GM18499 (cell line): ENCODE data around the gene NDUFB10.
A peak's percentile ranks its signal among the peaks of the same experiment; 100 is the strongest.

Experiments used
- ATAC-seq: cut with Tn5 transposase; IDR thresholded peaks from one replicate; pipeline ENCODE4 v1.9.1; 2021; ENCODE audit warnings: moderate number of reproducible peaks; ENCODE audit not compliant: insufficient read depth, unreplicated experiment

The NDUFB10 gene

DNA sequence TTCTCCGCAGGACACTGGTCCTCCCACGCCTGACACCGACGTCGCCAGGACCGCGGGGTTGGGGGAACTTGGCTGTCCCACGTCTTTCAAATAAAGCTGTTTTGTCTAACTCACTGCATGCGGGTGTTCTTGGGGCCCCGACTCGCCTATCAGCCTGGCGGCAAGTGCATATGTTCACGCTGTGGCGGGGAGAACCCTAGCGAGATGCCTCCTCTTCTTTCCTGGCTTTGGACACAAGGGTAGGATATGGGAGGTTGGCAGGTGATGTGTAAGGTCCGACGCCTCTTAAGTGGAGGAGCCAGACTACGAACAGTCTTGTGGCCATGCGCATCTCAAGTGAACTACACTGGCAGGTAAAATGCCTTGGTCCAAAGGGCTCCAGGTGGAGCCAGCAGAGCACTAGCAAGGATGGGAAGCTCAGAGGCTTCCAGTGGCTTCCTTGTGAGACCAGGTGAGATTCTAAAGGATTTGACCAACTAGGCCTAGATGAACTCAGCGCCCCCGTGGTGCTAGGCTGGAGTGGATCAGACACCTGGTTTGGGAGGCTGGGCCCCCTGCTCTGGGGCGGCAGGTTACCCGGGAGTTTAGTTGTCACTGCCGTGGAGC is 6.2 kb downstream of the NDUFB10 start:
- no peak for ATAC-seq

DNA sequence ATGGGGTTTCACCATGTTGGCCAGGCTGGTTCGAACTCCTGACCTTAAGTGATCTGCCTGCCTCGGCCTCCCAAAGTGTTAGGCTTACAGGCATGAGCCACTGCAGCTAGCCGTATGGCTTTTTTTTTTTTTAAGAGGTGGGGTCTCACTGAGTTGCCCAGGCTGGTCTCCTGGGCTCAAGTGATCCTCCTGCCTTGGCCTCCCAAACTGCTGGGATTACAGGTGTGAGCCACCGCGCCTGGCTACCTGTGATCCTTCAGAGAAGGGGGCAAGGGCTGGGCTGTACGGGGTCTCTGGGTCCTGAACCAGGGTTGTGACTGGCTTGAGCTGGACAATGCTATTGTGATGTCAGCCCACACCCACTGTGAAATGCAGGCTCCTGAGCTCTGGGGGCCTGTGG is 7.1 kb downstream of the NDUFB10 start, which contains the start of gene RNF151:
Gene RNF151, plus strand, starts transcription at position 397 of the 400 bp plus-strand sequence. CDS start 26 bp downstream, outside the sequence.
- ATAC-seq = no peak

DNA sequence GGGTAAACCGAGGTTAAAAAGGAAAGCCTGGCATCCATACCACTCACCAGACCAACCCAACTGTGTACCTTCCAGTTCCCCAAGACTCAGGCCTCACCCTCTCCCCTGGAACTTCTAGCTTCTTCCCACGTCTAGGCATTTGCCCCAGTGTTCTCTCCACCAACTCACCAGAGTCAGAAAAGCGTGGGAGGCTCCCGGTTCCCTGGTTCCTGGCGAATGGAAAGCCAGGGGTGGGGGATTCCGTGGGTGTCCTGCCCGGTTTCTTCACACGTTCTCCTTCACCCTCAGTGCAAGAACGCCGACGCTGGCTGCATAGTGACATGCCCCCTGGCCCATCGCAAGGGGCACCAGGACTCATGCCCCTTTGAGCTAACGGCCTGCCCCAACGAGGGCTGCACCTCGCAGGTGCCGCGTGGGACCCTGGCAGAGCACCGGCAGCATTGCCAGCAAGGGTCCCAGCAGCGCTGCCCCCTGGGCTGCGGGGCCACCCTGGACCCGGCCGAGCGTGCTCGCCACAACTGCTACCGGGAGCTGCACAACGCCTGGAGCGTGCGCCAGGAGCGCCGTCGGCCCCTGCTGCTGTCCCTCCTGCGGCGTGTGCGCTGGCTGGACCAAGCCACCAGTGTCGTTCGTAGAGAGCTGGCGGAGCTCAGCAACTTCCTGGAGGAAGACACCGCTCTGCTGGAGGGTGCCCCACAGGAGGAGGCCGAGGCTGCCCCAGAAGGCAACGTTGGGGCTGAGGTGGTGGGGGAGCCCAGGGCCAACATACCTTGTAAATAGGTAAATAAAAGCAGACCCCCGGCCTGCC is 9.0 kb downstream of the NDUFB10 start:
- no peak for ATAC-seq

DNA sequence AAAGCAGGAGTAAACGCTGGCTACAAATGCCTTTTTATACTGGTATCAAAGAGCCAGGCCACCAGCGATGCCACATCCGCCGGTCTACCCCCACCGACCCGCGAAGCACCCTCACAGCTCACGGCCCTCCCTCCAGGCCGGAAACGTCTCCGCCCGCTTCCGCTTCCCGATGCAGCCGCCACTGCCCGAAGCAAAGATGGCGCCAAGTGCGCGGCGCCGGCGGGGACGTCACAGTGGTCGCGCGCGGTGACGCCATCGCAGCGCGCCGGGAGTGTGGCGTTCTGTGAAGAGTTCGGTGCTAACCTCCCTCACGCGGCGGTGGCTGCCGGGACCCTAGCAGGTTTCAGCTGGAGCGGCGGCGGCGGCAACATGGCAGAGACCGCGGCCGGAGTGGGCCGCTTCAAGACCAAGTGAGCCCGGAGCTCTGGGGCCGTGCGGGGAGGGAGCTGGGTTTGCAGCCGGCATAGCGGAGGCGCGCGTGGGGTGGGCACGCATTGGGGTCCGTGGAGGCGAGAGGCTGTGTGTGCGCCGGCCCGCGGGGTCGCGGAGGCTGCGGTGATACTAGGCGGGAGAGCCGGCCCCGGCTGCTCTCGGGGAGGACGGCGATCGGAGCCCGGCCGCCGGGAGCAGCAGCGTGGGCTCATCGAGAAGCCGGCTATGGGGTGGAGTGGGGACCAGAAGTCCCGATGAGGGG is 12.6 kb downstream of the NDUFB10 start, which contains the start of gene TBL3:
Gene TBL3, plus strand, starts transcription at position 258 of the 694 bp plus-strand sequence. Its CDS starts 112 bp downstream, at position 370.
- peak; percentile 41 for ATAC-seq

DNA sequence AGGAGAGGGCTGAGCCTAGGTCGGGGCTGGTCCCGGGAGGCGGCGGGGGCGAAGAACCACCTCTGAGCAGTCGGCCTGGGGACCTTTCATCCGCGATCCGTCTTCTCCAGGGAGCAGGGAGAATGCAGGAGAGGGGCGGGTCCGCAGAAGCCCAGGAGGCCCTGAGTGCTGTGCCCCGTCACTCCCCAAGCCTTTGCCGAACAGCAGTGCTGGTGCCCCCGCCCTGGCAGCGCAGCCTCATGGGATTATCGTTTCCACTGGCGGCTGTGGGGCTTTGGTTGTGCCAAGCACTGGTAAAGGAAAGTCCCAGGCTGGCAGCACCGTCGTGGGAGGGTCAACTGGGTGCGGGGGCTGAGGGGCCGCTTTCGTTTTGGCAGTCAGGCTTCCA is 13.1 kb downstream of the NDUFB10 start:
- ATAC-seq = no peak

DNA sequence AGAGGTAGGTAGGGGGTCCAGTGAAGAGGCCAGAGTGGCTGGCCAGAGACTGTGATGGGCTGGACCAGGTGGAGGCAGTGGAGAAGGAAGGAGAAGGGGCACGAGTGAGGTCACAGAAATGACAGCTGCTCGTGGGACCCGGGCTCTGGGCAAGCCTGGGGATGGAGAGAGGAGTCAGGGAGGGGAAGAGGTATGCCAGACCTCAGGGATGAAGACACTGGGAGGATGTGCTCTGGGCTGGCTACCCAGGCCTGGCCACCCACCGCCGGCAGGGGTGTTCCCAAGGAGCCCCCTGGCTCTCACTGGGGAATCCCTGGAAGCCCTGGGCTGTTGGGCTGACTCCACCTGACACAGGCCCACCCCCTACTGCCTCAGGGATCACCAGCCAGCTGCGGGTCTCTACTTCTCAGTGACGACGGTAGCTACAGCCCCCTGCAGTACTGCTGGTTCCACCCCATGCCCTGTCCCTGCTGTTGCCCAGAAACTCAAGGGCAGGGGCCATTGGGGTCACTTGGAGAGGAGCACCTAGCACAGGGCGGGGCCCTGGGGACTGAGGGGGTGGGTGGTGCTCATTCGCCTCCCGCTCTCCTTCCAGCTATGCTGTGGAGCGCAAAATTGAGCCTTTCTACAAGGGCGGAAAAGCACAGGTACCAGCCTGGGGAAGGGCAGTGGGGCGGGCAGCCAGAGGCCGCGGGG is 14.3 kb downstream of the NDUFB10 start:
- ATAC-seq = no peak

DNA sequence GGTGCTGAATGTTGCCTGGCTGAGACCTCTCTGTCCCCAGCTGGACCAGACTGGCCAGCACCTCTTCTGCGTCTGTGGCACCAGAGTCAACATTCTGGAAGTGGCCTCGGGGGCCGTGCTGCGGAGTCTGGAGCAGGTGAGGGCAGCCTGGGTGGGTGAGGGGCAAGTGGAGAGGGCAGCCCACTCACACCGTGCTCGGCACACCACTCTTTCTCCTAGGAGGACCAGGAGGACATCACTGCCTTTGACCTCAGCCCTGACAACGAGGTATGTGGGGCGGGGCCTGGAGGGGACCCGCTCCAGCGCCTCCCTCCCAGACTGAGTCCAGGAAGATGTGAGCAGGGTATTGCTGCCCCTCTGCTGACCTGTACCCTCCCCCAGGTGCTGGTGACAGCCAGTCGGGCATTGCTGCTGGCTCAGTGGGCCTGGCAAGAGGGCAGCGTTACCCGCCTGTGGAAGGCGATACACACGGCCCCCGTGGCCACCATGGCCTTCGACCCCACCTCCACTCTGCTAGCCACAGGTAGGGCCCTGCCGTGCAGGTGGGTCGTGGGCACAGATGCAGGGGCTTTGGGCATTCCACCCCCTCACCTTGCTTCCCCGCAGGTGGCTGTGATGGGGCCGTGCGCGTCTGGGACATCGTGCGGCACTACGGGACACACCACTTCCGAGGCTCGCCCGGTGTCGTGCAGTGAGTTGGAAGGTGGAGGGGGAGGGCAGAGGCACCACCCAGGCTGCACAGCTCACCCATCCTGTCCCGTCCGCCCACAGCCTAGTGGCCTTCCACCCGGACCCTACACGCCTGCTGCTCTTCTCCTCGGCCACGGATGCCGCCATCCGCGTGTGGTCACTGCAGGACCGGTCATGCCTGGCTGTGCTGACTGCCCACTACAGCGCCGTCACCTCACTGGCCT is 15.1 kb downstream of the NDUFB10 start:
- ATAC-seq = no peak

DNA sequence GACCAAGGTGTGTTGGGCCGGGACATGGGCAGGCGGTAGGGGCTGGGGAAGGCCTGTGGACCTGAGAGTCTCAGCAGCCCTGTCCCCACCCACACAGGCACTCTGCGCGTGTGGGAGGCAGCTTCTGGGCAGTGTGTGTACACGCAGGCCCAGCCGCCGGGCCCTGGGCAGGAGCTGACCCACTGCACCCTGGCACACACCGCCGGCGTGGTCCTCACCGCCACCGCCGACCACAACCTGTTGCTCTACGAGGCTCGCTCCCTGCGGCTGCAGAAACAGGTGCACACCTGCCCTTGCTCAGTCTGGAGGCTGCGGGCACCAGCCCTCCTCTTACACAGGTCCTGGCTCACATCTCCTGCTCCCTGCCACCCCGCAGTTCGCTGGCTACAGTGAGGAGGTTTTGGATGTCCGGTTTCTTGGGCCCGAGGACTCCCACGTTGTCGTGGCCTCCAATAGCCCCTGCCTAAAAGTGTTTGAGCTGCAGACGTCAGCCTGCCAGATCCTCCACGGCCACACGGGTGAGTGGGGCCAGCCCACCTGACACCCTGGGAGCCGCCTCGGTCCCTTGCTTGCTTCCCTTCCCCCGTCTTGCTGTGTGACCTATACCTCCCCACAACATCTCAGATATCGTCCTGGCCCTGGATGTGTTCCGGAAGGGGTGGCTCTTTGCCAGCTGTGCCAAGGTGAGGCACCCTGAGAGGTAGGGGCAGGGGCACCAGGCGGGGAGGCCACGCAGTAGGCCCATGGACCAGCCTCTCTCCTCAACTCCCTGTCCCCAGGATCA is 16.3 kb downstream of the NDUFB10 start:
- ATAC-seq = no peak

DNA sequence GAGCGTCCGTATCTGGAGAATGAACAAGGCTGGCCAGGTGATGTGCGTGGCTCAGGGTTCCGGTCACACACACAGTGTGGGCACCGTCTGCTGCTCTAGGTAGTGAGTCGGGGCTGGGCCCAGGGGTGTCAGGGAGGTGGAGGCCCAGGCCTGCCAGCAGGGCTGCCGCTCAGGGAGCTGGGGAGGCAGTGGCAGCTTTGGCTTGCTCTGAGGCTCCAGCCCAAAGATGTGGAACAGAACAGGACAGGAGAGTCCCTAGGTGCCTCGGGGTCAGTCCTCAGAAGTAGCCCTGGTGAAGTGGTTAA is 16.8 kb downstream of the NDUFB10 start:
- no peak for ATAC-seq

DNA sequence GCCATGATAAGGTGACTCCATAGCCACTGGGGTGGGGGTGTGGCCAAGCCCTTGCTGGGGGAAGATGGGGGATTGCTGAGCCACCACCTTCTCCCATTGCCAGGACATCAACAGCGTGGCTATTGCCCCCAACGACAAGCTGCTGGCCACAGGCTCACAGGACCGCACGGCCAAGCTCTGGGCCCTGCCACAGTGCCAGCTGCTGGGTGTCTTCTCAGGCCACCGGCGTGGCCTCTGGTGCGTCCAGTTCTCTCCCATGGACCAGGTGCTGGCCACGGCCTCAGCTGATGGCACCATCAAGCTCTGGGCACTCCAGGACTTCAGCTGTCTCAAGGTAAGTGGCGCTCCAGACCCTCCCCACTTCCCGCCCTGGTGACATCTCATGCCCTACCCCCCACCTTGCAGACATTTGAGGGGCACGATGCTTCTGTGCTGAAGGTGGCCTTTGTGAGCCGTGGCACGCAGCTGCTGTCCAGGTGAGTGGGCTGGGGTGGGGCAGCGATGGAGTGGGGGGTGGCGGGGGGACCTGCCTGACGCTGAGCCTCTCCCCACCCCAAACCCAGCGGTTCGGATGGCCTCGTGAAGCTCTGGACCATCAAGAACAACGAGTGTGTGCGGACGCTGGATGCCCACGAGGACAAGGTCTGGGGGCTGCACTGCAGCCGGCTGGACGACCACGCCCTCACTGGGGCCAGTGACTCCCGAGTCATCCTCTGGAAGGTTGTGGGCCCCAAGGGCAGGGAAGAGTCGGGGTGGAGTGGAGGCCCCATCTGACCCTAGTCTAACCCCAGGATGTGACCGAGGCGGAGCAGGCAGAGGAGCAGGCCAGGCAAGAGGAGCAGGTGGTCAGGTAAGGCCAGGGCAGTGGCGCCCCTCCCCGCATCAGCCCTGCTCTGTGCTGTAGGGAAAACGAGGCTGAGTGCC is 17.9 kb downstream of the NDUFB10 start:
- no peak for ATAC-seq

DNA sequence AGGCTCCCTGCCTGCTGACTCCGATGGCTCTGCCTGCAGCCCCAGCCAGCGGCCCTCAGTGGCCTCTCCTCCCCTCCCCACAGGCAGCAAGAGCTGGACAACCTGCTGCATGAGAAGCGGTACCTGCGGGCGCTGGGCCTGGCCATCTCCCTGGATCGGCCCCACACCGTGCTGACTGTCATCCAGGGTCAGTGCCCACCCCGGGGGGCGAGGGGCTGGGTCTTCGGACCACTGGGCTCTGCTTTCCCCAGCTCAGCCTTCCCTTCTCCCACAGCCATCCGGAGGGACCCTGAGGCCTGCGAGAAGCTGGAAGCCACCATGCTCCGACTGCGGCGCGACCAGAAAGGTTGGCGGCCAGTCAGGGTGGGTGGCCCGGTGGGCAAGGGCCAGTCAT is 18.5 kb downstream of the NDUFB10 start:
- no peak for ATAC-seq

DNA sequence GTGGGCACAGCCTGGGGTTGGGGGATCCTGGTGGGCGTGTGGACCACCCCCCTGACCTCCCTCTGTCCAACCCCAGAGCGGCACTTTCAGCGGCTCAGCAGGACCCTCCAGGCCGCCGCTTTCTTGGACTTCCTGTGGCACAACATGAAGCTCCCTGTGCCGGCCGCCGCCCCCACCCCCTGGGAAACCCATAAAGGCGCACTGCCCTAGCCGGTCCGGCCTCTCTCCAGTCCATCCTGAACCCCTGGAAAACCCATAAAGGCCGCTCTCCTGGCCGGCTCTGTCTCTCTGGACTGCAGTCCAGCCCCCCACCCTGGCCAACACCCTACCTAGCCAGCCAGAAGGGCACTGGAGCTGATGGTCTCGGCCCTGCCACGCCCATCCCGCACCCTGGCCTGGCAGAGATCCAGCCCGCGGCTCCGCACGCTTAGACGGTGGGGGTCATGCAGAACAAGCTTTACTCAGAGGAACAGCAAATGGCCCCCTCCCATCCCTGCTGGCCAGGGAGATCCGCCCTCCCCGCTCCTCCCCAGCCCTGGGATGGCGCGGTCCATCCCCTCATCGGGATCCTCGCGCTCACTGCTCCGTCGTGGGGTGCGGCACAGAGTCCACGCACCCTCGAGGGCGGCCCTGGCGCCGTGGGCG is 19.3 kb downstream of the NDUFB10 start:
- no peak for ATAC-seq

DNA sequence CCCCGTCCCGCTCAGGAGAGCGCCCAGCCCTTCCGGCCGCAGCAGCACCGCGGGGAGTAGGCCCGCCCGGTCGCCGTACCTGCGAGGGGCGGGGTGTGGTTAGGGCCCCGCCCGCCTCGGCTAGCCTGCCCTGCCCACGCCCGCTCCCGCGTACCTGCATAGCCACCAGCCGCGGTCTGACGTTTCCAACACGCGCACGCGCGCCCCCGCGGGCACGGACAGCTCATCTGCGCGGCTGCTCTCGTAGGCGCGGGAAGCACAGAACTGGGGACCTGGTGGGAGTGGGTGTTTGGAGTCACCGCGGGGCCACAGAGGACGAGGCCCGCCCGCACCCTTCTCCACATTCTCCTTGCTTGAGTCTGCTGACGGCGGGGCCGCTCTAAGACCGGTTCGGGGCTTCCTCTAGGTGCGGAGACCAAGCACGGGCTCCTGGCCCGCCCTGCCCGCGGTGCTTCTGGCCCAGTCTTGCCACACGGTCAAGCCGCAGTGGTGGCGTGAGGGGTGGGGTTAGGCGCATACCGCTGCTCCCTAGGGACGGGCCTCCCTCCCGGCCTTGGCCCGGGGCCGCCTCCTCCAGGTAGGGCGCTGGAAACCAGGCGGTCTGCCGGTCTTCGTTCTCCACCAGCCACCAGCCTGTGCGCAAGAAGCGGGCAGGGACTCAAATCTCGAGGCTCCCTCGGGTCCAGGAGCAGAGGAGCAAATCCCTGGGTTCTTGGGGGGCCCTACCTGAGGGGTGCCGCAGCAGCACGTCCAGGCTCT is 20.1 kb downstream of the NDUFB10 start:
- no peak for ATAC-seq

DNA sequence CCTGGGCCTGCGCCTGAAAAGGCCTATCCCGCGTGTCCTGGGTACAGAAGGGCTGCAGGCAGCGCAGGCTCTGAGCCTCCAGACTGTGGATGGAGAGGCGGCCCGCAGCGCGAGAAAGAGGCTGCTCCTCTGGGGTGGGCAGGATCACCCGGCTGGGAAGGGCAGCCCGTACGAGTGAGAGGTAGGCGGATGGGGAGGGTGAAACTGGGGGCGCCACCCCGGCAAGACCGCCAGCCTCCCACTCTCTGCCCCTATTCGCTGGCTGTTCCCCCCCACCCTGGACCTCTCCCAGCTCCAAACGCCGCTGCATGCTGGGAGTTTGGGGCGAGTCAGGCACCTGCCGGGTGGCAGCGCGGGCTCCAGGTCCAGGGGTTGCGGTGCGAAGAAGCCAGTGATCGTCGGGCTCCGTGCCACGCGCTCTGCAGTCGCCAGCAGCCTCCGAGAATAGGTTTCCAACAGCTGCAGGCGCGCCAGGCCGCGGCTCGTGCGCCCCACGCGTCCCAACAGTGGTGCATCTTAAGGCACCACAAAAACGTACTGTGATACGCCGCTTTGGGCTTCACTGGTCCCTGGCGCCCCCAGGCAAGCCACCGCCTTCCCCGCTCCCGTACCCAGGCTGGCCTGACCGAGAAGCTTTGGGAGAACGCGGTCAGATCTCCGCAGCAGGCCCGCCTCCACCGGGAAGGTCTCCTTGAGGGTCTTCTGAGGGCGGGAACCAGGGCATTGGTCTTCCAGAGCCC is 20.9 kb downstream of the NDUFB10 start:
- no peak for ATAC-seq

DNA sequence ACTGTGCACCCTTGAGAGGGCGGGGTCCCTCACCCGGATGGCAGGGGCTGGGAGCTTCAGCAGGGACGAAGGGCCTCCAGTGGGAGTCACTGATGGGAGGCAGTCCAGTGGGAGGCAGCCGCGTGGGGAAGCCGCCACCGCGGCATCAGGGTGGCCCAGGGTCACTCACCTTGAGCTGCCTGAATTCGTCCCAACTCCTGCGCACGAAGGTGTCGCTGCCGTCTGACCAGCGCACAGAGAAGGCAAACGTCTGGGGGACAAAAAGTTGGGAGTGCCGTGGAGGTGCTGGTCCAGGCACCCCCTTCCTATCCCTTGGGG is 21.4 kb downstream of the NDUFB10 start:
- no peak for ATAC-seq

DNA sequence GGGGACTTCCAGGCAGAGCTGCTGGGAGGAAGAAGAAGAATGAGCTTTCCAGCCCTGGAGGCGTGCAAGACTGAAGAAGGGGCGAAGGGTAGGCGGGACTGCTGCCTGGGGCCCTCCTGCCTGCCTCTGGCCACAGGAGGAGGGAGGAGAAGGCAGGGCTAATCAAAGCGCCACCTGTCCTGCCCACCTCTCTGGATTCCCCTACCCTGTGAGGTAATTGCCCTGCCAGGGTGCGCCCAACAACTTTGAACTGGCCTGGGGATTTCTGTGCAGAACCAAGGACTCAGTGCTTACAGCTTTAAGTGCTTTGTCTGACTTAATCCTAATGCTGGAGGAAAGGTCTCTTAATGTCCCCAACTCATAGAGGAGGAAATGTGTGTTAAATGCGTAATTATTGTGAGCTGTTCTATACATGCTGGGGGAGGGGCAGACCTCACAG is 22.1 kb downstream of the NDUFB10 start, which contains the start of gene NOXO1:
Gene NOXO1, minus strand, starts transcription at position 72 of the 439 bp plus-strand sequence. CDS start 290 bp downstream, outside the sequence.
- ATAC-seq = no peak
